HG02623 (cell line): ENCODE measurements around the gene SKA2.
"Not testable (repeated sequence)": the region's sequence is repeated elsewhere in the genome, so short reads cannot be mapped to it uniquely, and the experiment has no call there.

Source experiments
- ATAC-seq: cut with Tn5 transposase; IDR thresholded peaks from one replicate; pipeline ENCODE4 v1.9.1; 2021; ENCODE audit warnings: moderate library complexity; ENCODE audit not compliant: unreplicated experiment

SKA2 gene, protein sequence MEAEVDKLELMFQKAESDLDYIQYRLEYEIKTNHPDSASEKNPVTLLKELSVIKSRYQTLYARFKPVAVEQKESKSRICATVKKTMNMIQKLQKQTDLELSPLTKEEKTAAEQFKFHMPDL

DNA sequence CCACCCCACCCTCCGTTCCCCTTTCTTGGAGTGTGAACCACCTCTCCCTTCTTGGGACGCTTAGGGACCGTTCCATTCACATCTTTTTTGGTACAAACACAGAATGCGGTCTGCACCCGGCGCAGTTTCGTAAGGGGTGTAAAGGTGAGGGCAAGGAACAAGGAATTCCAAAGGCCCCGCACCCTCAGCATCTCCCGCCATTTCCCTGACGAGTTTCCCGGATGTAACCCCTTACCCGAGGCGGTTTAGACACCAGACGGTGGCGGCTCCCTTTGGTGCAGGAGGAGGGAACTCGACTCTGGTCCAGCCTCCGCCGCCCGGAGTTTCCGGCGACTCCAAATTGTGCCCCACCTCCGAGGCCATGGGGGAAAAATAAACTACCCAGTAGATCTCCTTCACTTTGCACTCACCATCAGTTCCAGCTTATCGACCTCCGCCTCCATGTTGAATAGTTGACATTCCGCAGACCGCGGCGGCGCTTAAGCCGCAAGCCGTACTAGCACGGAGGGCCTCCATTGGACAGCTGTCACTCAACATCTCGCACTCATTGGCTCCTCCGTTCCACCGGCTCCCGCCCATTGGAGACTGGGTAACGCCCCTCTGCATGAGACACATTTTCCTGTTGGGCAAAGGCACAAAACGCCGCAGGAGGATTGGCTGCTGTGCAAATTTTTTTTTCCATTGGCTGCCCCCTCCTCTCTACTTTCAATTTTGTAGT, at the start of gene SKA2:
Gene SKA2, minus strand, starts transcription at position 466 of the 718 bp plus-strand sequence. Its CDS starts 23 bp downstream, at position 443.
- ATAC-seq, result peak; percentile 78

DNA sequence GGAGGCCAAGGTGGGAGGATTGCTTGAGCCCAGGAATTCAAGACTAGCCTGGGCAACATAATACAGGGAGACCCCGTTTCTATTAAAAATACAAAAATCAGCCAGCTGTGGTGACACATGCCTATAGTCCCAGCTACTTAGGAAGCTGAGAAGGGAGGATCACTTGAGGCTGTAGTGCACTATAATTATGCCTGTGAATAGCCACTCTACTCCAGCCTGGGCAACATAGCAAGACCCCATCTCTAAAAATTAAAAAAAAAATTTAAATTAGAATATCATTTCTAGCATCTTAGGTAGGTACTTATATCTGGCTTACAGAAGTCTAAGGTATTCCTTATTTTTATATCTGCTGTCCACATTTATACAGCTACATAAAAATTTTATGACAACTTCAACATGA, 47.3 kb upstream of the SKA2 start:
- ATAC-seq, result no peak

DNA sequence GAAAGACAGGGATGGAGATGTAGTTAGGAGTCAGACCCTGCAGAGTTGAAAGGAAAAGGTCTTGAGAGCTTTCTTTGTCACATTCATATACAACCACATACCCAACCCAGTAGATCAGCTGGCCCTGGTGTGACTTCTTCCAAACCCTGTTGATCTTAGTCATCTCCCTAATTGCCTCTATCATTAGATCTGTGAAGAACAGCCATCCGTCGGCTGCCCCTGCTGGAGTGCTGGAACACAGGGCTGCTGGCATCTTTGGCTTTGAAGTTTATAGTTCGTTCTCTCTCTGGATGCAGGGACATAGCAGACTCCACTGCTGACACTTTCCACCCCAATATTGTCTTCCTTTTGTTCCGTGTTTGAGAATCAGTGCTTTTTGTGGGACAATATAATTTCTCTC, 44.4 kb upstream of the SKA2 start:
- no peak for ATAC-seq

DNA sequence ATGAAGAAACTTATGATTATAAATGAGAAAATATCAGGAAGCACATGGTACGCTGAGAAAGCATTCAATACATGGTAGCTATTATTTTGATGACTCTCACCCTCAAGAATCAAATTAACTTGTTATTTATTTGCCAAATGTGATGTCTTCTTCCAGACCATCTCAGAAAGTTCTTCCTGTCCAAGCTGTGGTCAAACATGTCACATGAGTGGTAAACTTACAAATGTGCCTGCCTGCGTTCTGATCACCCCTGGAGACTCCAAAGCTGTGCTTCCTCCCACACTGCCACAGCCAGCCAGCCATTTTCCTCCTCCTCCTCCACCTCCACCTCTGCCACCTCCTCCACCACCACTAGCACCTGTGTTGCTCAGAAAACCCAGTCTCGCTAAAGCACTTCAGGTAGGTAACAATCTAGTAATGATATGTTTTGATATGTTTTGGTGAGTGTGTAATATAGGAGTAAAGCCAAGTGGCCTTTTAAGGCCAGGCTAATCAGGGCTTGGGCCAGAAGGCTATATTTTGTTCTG, 38.4 kb upstream of the SKA2 start:
- ATAC-seq, result no peak

DNA sequence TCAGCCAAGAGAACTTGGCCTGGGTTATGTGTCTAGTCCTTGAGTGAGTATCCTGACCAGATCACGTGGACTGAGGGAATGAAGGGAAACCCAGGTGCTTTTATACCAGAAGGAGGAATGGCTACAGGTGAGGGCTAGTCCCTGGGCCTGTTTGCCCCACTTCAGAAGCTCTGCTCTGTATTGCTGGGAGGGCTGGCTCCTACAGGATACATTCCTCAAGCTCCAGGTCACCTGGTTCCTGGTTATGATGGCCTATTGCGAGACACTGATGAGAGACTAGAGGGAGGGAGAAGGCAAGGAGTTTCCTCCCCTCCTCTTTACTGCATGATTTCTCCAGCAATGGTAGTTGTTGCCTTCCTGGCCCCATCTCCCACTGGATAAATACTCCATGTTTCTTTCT, 35.8 kb upstream of the SKA2 start:
- no peak for ATAC-seq

DNA sequence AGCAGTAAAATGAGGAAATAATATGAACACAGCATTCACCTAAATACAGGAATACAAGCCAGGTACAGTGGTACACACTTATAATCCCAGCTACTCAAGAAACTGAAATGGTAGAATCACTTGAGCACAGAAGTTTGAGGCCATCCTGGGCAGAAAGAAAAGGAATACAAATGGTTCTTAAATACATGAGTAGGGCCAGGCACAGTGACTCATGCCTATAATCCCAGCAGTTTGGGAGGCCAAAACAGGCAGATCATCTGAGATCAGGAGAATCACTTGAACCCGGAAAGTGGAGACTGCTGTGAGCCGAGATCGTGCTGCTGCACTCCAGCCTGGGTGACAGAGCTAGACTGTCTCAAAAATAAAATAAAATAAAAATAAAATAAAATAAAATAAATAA, 31.9 kb upstream of the SKA2 start:
- no peak for ATAC-seq

DNA sequence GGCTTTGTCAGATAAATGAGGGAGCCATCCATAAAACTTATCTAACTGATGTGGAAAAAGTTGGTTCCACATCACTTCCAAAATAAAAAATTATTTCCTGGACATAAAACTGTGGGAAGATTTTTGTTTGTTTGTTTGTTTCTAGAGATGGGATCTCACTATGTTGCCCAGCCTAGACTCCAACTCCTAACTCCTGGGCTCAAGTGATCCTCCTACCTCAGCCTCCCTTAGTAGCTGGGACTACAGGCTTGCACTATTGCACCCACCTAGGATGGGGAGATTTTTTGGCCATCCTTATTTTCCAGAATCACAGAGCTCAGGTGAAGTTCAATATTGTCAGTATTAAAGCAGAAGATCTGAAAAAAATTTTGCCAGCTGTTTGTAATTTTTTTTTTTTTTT, 31.0 kb upstream of the SKA2 start:
- no peak for ATAC-seq

DNA sequence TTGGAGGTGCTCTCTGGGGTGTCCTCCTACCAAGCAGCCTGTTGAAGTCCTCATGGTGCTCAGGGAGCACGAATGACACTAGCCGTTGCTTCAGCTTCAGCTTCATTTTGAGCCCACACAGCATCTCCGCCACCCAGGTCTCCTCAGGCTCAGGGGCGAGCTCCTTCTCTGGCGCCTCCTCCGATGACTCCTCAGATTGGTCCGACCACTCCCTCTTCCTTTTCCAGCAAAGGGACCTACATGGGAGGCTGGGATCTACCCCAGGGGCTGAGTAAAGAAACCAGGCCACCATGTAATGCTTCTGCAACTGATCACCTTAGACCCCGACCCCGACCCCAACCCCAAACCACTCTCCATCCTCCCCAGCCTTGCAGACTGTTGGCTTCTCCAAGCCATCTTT, 26.5 kb upstream of the SKA2 start:
- ATAC-seq, result no peak

DNA sequence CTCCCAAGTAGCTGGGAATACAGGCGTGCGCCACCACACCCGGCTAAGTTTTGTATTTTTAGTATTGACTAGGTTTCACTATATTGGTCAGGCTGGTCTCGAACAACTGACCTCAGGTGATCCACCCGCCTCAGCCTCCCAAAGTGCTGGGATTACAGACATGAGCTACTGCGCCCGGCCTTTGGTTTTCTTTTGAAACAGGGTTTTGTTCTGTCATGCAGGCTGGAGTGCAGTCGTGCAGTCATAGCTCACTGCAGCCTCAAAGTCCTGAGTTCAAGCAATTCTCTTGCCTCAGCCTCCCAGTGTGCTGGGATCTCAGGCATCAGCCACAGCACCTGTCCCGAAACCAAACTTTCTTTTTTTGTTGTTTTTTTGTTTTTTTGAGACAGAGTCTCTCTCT, 25.6 kb upstream of the SKA2 start:
- no peak for ATAC-seq

DNA sequence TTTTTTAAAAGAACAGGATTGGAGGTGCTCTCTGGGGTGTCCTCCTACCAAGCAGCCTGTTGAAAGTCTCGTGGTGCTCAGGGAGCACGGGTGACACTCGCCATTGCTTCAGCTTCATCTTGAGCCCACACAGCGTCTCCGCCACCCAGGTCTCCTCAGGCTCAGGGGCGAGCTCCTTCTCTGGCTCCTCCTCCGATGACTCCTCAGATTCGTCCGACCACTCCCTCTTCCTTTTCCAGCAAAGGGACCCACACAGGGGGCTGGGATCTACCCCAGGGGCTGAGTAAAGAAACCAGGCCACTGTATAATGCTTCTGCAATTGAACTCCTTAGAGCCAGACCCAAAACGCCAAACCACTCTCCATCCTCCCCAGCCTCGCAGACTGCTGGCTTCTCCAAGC, 24.6 kb upstream of the SKA2 start:
- not testable (repeated sequence) for ATAC-seq

DNA sequence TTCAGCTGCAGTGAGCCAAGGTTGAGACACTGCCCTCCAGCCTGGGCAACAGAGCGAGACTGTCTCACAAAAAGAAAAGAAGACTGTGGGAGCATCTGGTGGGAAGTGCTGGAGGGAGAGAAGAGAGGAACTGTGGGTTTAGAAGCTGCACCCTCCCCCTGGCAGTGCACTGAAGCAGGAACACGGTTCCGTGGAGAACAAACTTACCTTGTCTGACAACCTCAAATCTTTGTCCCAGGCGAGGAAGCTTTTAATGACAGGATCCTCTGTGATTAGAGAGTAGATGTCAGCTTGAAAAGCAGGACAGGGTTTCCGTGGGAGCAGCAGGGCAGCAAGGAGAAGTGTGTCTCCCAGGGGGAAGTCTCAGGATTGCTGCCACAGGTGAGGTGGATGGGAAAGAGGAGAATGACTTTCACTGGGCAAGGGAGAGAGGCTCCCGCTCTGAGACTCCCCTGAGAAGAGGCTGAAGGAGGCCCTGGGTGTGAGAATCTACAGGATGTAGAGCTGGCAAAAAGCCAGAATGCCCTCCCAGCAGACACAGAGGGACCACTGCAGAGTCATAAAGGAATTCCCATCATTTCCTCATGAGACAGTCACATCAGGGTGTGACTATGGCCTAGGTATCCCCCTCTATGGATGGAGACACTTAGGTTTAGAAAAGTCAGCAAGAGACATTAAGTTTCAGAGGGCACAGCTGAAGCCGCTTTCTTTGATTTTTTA, 23.4 kb upstream of the SKA2 start:
- no peak for ATAC-seq

DNA sequence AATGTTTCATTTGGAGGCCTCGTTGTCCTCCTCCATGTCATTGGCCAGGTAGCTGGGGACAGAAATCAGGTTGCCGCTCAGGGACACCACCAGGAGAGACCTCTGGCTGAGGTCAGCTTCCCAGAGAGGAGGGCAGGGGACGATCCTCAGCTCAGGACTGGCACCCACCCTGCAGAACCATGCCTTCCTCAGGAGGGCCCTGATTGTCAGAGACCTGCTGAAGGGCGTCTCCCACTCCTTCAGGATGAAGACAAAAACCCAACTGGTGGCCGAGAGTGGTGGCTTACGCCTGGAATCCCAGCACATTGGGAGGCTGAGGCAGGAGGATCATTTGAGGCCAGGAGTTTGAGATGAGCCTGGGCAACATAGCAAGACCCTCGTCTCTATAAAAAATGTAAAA, 20.1 kb upstream of the SKA2 start:
- no peak for ATAC-seq

DNA sequence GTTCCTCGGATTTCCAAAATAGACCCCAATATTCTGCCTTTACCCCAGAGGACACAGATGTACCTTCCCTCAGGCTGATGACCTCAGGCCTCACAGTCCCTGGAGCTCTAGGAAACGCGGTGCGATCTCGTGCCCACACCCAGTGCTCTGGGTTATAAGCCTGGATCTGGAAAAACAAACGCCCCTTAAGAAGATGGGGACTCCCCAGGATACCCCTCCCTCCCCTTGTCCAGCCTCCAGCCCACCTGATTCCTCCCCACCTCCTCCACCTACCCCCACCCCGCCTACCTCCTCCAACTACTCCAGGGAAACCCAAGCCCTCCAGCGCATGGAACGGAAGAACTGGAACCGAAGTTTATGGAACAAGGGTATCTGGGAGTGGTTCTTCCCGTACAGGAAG, 19.7 kb upstream of the SKA2 start:
- no peak for ATAC-seq

DNA sequence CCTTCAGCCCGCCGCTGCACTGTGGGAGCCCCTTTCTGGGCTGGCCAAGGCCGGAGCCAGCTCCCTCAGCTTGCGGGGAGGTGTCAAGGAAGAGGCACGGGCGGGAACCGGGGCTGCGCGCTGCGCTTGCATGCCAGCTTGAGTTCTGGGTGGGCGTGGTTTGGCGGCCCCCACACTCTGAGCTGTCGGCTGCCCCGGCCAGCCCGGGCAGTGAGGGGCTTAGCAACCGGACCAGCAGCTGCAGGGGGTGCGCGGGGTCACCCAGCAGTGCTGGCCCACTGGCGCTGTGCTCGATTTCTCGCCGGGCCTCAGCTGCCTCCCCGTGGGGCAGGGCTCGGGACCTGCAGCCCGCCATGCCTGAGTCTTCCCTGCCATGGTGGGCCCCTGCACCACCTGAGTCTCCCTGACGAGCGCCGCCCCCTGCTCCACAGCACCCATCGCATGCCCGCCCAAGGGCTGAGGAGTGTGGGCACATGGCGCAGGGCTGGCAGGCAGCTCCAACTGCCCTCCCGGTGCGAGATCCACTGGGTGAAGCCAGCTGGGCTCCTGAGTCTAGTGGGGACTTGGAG, 17.5 kb upstream of the SKA2 start:
- ATAC-seq, result no peak

DNA sequence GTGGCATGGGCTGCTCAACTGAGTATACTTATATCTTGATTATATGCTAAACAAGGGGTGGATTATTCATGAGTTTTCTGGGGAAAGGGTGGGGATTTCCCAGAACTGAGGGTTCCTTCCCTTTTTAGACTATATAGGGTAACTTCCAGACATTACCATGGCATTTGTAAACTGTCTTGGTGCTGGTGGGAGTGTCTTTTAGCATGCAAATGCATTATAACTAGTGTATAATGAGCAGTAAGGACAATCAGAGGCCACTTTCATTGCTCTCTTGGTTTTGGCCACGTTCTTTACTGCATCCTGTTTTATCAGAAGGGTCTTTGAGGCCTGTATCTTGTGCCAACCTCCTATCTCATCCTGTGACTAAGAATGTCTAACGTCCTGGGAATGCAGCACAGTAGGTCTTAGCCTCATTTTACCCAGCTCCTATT, 12.6 kb upstream of the SKA2 start:
- ATAC-seq, result no peak

DNA sequence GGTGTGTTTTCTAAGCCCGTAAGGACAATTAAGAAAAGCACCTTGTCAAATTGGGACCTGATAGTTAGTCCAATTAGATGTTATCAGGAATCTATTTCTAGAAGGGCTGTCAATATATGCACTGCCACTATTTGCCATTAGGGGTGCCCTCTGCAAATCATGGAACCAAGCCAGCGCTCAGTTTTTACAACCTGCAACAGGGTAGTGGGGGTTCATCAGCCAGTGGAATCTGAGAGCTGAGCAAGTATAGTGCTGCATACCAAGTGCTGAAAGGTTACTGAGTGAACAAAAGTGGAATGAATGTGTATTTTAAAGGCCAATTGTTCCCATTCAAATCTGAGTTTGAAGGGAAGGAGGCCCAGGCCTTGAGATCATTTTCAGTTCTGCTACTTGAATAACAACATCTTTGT, 11.0 kb upstream of the SKA2 start:
- peak; percentile 68 for ATAC-seq

DNA sequence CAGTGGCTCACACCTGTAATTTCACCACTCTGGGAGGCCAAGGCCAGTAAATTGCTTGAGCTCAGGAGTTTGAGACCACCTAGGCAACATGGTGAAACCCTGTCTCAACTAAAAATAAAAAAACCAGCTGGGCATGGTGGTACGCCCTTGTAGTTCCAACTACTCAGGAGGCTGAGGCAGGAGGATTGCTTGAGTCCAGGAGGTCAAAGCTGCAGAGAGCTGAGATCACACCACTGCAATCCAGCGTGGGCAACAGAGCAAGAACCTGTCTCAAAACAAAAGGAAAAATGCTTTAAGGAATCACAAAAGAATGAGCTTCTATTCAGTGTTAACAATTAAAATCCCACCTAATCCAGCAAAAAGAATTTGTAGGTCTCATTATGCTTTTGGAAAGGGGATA, 6.5 kb upstream of the SKA2 start:
- ATAC-seq, result no peak

DNA sequence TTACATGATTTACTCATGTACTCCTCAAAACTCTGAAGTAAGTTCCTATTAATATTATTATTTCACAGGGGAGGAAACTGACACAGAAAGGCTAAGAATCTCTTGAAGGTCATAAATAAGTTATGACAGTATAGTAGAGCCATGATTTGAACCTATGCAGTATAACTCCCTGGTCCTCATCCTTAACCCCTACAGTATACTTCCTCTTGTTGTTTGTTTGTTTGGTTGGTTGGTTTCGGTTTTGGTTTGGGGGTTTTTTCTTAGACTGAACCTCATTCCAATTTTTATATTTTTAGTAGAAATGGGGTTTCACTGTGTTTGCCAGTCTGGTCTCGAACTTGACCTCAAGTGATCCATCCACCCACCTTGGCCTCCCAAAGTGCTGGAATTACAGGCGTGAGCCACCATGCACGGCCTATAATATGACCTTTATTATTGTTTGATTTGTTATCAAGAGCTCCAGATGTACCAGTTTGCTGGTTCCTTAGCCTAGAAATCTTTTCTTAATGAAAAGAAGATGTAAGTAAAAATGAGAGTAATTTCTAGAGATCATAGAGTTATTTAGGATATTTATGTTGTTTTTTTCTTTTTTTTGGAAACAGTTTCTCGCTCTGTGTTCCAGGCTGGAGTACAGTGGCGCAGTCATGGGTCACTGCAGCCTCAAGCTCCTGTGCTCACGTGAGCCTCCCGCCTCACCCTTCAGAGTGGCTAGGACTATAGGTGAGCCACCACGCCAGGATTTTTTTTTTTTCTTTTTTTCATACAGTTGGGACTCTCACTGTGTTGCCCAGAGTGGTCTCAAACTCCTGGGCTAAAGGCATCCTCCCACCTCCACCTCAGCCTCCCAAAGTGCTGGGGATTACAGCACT, 5.4 kb upstream of the SKA2 start:
- ATAC-seq, result no peak

DNA sequence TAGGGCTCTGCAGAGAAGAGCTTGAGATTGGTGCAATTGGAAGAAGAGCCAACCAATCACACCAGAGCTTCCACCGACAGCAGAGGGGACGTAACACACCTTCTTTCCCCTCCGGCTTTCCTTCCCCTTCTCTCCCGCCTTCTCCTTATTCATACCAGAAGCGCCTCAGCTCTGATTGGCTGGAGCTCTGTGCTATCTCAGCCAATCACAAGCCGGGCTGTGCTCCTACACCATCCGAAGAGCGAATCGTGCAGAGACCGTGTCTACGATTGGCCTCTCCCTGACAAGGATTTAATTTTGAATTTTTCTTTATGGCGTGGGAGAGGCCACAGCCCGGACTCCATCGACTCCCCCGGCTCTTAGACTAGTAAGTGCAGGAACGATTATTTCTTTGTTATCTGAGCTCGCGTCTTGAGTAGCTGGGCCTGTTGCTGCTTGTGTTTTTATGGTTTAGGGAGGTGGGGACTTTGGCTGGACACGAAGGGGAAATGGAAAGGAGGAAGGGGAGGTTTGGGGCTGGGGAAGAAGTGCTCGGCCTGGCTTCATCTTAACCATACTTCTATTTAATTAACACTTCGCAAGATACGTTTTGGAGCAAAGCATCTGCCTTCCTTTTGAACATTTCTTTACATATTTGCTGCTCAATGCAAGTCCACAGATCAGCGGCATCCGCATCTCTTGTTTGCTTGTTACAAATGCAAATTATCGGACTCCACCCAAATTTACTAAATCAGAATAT, 622 bp upstream of the SKA2 start, which contains the start of gene PRR11:
Gene PRR11, plus strand, starts transcription at position 308 of the 739 bp plus-strand sequence. CDS start 14,007 bp downstream, outside the sequence.
- peak; percentile 84 for ATAC-seq

DNA sequence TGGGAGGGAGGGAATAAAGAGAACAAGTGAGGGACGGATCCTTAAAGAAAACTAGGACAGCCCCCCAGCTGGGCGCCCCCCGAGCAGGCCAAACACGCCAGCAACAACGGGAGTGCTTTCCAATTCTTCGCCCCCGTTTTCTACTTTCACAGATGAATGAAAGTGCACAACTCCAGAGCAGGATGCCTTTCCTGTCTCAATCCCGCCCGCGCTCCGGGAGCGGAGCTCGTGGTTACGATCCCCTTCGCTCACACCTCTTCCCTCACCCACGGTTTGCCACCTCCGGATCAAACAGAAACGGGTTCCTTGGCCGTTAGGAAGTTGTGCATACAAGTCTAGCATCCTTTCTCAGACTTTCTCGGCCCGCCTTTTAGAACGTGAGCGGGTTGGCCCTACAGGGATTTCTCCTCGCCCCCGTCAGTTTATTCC, 680 bp downstream of the SKA2 start:
- ATAC-seq, result no peak
